Right ventricle myocardium inferior (tissue), 1 donor: ENCODE data around the gene SLC37A1. TPM values are rescaled to one million over a fixed set of nuclear protein-coding genes. Genes with fewer than 3 reads are reported as not detected.
A peak's percentile ranks its signal among the peaks of the same experiment; 100 is the strongest.

Experiments
- ATAC-seq: fragments of 200-7000 bp; cut with Tn5 transposase; one replicate; pipeline ENCODE4 v1.9.1; 2020; ENCODE audit warnings: mild to moderate bottlenecking, moderate library complexity
- DNase-seq: peaks from one replicate; pipeline ENCODE4 v3.0.0; 2021; ENCODE audit errors: missing footprints
- intact Hi-C: fragments of 100-400 bp; cut with DNase I; formaldehyde crosslinking; loops from one replicate; pipeline ENCODE4 v1.11.0; 2022
- total RNA-seq: library from RNA; stranded (reverse); fragmentation: NEBNext Ultra II Directional; extraction: Animal tissue kit (Norgen Biotek cat#: 25700); gene quantifications from one replicate; pipeline ENCODE4 v1.2.1, GENCODE V29; 2021
- donor health status: DM: no; HTN: yes; CAD: no; lungs with severe emphysema.

Gene SLC37A1
- total RNA-seq, 1 donor from 2014 or later = 3.0 TPM

DNA sequence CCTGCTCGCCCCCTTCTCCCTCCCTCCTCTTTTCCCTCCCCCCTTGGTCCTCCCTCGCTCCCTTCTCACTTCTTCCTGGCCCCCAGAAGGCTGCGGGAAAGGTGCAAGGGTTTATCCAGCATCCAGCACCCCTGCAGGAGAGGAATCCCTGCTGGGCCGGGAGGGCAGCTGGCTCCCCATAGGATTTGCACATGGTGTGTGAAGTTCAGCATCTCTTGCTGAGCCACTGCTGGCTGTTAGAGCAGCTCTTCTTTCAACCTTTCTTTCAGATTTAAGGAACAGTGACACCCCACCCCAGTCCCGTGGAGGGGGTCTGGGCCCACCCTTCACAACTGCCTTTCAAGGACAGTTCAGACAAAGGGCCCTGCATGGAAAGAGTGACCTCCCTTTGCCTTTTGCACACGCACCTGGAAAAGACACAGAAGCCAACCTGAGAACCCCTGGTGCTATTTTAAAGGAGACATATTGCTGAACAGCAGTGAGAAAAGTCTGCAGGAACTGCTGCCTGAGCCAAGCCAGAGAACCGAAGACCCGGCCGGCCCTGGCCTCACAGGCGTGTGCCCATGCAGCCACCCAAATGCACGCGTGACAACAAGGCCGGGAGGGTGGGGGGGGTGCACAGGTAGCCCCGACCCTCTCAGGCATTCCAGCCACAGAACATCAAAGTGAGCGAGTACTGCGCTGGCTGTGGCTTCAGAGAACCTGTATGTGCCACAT is 66.6 kb downstream of the SLC37A1 start:
- no peak for ATAC-seq
- DNase-seq = no peak
- intact Hi-C loops = no loop called here

- intact Hi-C loops = no loop called here
- no peak for ATAC-seq
- DNase-seq = no peak
These were observed 67.2 kb downstream of the SLC37A1 start for GRCh38 chr21:42580793-42581321.

DNA sequence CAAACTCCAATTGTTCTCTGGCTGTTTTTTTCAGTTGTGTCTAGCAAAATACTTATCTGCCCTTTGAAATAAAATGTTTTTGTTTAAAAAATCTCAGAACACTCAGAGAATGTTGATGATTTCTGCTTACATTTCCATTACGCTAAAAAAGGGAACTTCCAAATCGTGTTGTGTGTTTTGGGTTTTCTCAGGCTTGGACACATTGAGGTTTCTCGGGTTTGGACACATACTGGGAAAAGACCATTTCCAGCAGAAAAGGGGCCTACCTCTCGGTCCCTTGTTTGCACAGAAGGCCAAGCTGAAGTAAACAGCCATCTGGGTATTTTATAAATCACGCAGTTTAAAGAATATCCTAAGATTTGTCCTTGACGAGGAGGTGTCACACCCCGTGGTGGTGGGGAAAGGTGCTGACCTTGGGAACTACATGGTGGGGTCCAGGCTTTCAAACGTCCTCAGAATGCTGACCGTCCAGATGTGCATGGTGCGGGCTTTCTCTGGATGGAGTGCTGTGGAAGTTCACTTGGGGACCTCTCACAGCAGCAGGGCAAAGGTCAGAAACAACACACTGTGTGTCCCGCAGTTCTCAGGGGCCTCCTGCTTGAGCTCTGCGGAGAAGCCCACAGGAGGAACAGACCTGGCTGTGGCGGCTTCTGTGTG is 67.8 kb downstream of the SLC37A1 start:
- intact Hi-C loops = no loop called here
- no peak for DNase-seq
- no peak for ATAC-seq

DNA sequence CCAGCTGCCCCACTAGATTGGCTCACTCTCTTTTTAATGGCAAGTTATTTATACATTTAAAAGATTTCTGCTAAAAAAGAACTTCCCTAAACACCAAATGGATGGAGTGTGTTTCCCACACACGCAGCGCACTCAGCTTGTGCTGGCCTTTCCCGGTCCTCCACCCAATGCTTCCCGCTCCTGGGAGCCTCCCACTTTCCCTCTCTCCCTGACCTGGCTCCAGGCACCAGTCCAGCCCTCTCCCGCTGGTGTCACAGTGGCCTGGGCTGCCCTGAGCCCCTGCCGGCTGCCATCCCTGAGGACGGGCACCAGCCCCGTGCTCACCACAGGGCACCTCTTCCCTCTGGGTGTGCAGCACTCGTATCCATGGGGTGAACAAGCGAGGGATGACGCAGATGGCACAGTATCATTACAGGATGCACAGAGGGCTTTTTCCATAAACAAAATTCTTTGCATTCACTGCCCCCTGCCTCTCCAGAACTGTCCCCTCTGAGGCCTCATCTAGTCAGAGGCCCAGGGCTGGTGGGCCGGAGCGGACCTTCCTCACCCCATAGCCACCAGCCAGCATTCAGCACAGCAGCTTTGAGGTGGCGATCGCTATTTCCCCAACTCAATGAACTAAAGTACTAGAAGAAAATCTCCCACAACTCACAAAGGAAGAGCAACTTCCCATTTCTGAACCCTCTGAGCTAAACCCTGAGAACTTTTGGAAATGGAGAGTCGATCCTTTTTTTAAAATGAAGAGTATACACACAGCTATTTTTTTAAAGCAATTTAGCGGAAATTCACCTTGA is 68.5 kb downstream of the SLC37A1 start:
- intact Hi-C loops = no loop called here
- no peak for ATAC-seq
- DNase-seq = no peak

DNA sequence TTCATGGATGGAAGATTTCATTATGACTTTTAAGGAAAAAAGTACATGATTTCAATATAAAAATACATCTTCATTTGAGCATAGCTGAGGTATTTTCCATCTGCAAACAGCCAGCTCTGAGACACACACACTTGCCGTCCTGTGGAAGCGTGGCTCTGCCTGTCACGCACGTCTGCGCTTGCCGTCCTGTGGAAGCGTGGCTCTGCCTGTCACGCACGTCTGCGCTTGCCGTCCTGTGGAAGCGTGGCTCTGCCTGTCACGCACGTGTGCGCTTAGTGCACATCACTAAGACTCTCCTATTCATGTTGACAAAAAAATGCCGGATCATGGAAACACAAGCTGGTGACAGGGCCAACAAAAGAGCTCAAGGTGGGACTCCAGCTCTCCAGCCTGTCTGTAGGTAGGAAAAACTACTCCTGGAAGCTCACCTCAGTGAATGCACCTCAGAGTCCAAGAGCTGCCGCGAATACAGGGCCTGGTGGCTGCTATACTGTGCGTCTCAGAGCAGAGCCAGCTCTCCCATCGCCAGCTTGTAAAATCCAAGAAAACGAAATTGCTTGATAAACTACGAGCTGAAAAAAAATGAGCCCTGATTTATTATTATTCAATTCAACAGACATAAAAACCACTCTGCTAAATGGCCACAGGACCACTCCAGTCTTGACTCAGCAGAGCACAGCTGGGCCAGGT is 69.3 kb downstream of the SLC37A1 start:
- ATAC-seq (no peak), DNase-seq (no peak)
- intact Hi-C loops = no loop called here

DNA sequence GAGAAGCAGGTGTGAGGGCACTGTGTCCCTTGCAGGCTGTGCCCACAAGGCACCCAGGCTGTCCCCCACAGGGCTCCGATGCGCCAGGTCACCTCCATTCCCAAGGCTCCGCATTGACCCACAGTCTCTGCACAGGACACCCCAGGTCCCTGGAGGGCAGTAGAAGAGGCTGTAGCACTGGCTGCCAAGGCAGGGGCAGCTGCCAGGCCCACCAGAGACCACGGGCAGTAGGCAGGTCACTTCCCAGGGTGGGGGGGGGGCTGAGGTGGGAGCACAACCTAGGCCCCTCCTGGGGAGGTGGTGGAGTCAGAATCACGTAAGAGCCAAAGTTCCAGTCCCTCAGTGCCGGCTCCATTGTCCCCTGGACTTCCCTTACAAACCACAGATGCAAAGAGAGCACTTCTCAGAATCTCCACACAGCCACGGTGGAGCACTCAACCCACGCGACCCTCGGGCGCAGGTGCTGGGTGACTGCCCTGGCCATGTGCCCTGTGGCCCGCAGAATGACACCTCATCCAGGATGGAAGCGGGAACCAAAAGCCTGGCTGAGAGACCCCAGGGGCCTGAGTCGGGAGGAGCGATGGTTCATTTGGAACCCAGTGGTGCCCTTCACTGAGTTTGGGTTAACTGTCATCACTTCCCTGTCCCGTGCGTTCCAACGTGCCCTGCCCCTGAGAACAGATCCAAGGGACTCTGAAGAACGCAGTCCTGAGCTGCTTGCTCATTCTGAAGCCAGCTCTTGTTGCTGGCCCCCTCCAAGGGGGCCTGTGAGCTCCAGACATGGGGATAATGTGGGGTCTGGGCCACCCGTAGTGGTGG is 70.0 kb downstream of the SLC37A1 start:
- ATAC-seq (no peak), DNase-seq (no peak)
- intact Hi-C loops = no loop called here

GRCh38 chr21:42584296-42584641 is 70.6 kb downstream of the SLC37A1 start:
- no peak for DNase-seq
- intact Hi-C loops = no loop called here
- ATAC-seq = no peak

- intact Hi-C loops = no loop called here
- ATAC-seq (no peak), DNase-seq (no peak)
These were observed 72.2 kb downstream of the SLC37A1 start for GRCh38 chr21:42585881-42586280.

- DNase-seq (no peak), ATAC-seq (no peak)
- intact Hi-C loops = no loop called here
These were observed 72.8 kb downstream of the SLC37A1 start for GRCh38 chr21:42586406-42586805.

DNA sequence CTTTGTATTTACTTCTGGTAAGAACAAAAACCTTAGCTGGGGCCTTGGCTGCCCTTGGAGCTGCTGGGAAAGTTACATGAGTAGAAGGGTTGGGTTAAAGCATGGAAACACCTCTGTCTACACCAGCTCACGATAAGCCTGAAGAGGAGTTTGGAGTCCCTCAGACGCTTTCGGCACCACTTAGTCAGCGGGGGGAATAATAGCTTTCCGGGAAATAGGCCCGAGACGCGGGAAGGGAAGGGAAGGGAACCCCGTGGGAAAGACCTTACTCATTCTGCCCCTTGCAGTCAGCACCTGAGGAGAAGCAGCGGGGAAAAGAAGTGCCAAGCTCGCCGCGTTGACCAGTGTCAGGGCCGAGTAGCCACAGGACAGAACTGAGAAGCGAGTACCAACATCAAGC is 73.4 kb downstream of the SLC37A1 start:
- intact Hi-C loops = no loop called here
- DNase-seq = no peak
- ATAC-seq = no peak

GRCh38 chr21:42590431-42591131 is 76.9 kb downstream of the SLC37A1 start:
- no peak for ATAC-seq
- intact Hi-C loops = no loop called here
- no peak for DNase-seq

- intact Hi-C loops = no loop called here
- ATAC-seq (no peak), DNase-seq (no peak)
These were observed 77.7 kb downstream of the SLC37A1 start for GRCh38 chr21:42591170-42591869.

GRCh38 chr21:42592156-42592820 is 78.6 kb downstream of the SLC37A1 start:
- ATAC-seq (no peak), DNase-seq (no peak)
- intact Hi-C loops = loop anchor here (2.0 kb wide), 1 partner anchor 227 kb away; no protein-coding TSS in a partner anchor

- intact Hi-C loops = loop anchor here (2.0 kb wide), 1 partner anchor 226 kb away; no protein-coding TSS in a partner anchor
- DNase-seq = peak; percentile 85
These were observed 79.6 kb downstream of the SLC37A1 start for GRCh38 chr21:42593007-42593814.

DNA sequence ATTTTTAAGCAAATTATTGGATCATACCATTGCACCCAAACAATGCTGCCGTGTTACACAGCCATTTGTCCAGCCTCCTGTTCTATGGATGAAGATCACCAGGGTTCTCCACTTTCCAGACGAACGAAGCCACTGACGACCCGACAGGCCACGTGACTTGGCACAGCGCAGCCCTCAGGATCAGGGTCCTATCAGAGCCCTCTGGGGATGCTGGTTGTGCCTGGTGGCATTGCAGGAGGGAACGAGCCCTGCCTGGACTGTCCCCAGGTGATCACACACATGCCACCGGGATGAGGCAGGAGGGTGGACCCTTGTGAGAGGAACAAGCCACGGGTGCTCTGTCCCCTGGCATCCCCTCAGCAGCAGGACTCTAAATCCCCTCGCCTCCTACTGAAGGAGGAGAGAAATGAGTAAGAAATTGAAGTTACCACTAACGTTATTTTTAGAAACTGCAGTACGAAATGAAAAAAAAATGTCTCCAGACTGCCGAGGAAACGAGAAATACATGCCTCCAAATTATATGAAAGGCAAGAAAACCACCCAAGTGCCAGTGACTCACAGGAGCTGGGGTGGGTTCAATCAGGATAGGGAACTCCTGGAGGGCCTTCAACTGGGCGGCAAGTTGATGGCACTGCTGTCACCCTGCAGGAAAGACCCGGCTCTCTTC is 81.1 kb downstream of the SLC37A1 start:
- DNase-seq = no peak
- intact Hi-C loops = no loop called here
- no peak for ATAC-seq

More at GRCh38 chr21:42593007-42593814, 79.6 kb downstream of the SLC37A1 start:
- ATAC-seq = peak; percentile 85
